Cortex of kidney (tissue), 1 donor: ENCODE data around the gene SFXN3.

Source experiments
- DNase-seq: peaks from one replicate; lab custom pipeline; 2025; lab: John Stamatoyannopoulos, UW

The SFXN3 gene

DNA sequence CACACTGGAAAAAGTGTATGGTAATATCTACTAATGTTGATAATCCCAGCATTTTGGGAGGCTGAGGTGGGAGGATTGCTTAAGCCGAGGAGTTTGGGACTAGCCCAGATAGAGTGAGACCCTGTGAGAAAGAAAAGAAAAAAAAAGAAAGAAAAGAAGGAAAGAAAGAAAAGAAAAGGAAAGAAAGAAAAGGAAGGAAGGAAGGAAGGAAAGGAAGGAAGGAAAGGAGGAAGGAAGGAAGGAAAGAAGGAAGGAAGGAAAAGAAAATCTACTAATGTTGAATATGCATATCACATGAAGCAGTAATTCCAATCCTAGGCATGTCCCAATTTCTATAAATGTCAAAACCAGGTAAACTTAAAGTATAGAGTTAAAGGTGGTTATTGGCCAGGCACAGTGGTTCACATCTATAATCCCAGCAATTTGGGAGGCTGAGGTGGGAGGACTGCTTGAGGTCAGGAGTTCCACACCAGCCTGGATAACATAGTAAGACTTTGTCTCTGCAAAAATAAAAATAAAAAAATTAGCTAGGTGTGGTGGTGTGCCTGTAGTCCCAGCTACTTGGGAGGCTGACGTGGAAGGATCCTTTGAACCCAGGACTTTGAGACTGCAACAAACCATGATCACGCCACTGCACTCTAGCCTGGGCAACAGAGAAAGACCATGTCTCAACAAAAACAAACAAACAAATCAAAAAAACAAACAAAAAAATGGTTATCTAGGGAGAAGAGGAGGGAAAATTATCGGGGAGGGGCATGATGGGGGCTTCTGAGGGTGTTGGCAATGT, 25.5 kb downstream of the SFXN3 start:
- no peak for DNase-seq

DNA sequence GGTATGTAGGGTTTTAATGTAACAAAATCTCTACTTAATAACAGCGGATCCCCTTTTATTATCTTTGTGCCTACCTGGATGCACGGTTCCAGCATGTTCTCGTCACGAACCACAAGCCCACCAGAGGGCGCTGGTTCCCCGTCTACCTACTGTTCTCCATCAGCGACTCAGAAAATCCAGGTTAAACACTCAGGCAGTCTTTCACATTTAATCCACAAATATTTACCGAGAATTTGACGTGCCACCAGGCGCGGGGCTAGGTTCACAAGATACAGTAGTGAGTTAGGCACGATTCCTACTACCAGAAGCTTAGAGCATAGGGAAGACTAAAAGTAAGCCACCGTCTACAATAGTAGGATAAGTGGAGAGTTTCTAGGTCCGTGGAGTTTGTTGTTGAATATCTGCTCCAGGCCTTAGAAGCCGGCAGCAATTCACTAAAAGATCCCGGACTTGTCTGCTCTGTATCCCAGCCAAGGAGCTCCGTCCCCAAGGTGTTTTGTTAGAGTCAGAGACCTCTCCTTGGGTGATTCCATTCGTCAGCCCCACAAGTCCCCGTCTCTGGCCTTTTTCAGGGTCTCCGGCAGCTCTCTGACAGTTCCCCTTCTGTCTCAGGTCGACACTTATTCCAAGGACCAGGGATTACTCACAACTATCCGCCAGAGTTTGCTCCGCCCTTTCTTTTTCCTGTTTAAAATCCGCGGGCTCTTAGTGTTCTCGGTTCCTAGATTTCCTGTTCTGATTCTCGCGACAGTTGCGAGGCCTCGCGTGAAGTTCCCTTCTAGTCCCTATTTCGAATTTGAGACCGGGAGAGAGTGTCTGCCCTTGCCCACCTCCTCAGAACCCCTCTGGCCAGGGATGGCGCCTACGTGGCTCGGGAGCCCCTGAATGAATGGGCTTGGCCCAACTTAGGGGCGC, 29.3 kb downstream of the SFXN3 start:
- no peak for DNase-seq

DNA sequence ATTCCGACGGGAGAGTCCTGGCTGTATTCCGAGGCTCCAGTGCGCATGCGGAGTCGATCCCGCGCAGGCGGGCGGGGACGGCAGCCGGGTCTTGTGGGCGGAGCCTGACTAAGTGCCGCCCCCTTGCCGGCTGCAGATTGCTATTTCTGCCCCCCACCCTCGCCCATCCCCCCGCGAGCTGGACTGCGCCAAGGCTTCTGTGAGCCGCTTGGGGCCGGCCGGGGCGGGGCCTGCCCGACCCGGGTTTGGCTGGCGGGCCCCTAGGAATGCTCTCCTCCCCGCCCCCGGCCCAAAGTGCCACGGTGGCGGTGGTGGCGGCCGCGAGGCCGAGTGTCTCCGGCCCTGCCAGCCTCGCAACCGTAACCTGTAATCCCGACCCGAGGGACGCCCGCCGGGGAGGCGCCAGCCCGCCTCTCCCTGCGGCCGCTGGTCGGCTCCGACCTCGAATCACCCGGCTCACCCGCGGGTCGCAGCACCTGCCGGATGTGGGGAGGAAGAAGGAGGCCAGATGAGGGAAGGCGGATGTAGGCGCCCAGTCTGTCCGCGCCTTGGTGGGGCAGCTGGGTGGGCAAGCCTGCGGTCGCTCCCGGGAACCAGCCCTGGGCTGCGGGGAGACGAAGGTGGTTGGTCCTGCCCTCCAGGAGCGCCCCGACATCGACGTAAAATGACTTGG, 30.1 kb downstream of the SFXN3 start:
- peak; percentile 87 for DNase-seq

DNA sequence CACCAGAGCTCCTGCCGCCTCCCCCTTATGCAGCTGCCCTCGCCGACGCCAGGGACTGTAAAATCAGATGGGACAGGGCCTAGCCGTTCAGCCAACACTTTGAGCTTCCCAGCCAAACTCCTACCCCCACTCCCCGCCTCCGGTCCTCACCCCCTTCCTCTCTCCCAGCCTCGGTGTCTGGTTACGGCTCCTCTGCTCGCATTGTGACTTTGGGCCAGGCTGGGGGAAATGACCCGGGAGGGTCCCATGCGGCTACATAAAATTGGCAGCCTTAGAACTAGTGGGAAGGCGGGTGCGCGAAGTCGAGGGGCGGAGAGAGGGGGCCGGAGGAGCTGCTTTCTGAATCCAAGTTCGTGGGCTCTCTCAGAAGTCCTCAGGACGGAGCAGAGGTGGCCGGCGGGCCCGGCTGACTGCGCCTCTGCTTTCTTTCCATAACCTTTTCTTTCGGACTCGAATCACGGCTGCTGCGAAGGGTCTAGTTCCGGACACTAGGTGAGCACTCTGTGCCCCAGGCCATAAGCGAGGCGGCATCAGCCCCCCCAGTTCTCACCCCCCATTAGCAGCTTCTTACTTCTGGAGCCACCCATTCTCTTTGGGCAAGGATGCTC, 30.7 kb downstream of the SFXN3 start, which contains the start of gene KAZALD1:
Gene KAZALD1 (plus strand): TSS at position 366 of the 608 bp plus-strand sequence. CDS start 604 bp downstream, outside the sequence.
- no peak for DNase-seq

DNA sequence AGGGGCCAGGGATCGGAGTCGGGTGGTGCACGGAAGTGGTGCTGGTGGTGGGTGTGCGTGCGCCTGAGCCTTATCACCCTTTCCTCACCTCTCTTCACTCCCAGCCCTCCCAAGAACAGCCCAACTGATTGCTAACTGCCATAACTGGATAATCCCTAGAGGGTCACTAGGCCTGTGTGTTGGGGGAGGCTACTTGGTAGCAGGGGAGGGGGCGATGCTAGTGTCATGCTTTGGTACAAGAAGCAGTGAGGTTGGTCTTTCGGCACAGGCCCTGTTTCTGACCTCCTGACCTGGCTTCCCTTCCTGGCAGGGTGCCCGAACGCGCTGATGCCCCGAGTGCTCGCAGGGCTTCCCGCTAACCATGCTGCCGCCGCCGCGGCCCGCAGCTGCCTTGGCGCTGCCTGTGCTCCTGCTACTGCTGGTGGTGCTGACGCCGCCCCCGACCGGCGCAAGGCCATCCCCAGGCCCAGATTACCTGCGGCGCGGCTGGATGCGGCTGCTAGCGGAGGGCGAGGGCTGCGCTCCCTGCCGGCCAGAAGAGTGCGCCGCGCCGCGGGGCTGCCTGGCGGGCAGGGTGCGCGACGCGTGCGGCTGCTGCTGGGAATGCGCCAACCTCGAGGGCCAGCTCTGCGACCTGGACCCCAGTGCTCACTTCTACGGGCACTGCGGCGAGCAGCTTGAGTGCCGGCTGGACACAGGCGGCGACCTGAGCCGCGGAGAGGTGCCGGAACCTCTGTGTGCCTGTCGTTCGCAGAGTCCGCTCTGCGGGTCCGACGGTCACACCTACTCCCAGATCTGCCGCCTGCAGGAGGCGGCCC, 31.4 kb downstream of the SFXN3 start:
- DNase-seq, result no peak

DNA sequence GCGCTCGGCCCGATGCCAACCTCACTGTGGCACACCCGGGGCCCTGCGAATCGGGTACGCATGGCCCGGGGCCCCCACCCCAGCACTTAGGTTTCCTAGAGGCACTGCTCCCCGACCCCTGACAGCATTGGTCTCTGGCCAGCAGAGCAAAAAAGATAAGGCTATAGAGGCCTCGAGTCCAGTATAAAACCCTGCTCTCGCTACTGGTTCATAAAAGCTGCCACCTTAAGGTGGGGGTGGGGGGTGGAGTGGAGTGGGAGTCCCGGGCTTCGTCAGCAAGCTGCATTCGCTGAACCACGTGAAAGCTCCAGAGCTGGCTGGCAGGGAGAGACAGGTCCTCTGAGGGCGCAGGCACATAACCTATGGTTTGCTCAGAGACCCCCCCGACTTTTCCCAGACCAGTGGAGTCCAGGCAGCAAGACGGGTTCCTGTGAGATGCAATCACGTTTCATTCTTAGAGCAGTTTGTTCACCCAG, 32.1 kb downstream of the SFXN3 start:
- DNase-seq, result no peak

DNA sequence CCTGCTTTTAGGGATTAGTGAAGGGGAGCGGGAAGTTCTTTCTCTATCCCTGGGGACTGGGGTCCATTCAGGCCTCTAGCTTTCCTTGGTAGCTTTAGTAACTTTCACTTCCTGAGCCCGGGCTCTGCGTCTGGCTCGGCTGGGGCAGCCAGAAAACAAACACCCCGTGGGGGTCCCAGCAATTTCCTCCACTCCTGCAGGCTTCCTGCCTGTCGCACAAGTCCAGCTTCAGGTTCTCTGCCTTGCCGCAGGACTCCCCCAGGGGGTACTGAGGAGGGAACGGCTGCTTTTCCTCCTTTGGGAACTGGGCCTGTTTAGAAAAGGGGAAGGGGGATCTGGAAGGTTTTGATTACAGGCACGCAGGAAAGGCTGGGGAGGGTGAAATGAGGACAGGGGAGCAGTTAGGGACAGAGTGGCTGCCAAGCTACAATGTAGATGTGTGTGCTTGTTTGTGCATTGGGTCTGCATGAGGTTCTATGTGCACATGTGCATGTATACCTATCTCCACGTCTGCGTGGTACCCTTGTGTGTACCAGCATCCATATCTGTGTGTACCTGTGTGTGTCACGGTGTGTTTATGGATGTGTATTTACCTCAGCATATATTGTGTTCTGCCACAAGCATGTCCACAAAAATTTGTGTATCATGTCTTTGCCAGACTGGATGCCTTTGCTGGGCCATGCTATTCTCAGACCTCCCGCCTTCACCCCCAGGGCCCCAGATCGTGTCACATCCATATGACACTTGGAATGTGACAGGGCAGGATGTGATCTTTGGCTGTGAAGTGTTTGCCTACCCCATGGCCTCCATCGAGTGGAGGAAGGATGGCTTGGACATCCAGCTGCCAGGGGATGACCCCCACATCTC, 32.7 kb downstream of the SFXN3 start:
- DNase-seq, result no peak

DNA sequence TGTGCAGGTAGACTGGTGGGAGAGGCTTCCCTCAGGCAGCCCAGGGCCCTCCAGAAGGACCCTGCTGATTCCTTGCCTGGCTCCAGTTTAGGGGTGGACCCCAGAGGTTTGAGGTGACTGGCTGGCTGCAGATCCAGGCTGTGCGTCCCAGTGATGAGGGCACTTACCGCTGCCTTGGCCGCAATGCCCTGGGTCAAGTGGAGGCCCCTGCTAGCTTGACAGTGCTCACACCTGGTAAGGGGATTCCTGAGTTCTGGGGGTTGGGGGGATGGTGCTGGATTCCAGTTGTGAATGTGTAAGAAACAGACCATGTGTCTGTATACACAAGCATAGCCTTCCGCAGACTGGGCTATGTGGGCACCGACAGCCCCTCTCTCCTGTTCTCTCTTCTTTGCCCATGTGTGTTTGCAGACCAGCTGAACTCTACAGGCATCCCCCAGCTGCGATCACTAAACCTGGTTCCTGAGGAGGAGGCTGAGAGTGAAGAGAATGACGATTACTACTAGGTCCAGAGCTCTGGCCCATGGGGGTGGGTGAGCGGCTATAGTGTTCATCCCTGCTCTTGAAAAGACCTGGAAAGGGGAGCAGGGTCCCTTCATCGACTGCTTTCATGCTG, 33.5 kb downstream of the SFXN3 start:
- DNase-seq, result no peak

DNA sequence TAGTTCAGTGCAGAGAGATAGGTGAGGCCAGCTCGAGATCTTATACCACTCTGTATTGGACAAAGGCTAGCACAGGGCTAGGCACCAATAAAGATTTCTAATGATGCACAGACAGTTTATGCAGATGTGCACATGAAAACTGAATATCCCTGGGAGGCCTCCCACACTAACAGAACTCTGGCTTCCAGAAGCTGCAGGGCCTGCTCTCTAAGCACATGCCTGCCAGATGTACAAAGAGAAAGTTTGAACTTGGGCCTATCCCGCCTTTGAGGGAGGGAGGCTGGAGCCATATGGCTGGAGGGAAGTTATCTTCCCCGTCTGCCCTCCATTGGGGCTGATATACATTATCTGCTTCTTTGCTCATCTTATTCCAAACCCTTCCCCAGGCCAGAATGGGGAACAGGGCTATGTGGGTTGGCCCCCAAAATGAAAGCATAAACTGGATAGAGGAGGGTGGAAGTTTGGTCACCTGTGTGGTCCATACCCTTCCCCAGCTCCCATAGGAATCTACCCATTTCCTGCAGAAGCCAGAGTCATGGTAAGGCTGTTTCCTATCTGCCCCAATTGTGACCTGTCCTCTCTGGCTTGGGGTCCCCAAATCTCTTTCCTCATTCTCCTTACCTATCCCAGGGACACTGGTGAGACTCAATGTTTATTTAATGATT, 34.6 kb downstream of the SFXN3 start:
- DNase-seq, result no peak

DNA sequence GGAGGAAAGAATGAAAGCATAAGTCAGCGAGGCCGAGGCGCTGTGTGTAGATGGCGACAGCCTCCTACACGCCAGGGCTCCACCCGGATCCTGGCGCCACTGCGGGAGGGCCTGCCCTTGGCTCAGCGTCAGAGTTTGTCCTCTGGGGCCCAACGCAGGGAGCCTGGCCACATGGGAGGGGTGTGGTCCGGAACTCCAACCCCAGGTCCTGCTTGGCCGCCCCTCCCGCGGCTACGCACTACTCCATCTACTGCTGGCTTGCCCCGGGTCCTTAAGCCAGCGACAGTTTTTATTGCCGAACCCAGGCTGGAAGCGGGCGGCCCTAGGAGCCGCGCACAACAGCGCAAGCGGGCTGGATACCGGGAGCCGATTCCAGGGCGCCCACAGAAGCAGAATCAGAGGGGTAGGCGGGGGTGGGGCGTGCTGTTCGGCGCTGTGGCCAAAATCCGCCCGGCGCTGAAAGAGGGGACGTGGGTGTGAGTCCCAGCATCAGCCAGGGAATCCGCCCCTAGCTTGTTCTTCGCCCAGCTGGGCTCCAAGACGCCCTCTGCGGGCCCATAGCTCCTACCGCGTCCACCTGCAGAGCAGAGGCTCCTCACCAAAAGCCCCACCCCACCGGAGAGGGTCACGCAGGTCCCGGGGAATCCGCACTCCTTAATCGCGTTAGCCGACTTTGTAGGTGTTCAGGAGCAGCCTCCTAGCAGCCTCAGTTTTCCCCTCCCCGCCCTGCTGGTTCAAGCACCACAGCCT, 35.3 kb downstream of the SFXN3 start:
- no peak for DNase-seq

DNA sequence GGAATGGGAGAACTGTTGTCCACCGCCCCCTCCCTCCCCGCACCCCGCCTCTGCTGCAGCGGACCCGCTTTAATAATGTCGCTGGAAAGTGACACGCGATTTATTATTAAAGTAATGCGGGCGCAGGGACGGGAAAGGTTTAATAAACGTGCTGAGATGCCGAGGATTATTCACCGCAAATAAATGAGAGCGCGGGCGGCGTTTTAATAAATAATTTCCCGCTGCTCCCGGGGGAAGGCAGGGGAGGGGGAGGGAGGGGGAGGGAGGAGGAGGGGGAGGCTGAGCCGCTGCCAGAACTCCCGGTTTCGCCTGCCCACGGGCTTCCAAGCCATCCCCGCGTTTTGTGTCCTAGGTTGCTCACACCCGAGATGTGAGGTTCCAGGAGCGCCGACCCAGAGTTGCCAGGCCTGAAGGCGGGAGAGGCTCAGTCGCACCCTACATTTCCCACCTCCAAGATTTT, 35.9 kb downstream of the SFXN3 start:
- no peak for DNase-seq

DNA sequence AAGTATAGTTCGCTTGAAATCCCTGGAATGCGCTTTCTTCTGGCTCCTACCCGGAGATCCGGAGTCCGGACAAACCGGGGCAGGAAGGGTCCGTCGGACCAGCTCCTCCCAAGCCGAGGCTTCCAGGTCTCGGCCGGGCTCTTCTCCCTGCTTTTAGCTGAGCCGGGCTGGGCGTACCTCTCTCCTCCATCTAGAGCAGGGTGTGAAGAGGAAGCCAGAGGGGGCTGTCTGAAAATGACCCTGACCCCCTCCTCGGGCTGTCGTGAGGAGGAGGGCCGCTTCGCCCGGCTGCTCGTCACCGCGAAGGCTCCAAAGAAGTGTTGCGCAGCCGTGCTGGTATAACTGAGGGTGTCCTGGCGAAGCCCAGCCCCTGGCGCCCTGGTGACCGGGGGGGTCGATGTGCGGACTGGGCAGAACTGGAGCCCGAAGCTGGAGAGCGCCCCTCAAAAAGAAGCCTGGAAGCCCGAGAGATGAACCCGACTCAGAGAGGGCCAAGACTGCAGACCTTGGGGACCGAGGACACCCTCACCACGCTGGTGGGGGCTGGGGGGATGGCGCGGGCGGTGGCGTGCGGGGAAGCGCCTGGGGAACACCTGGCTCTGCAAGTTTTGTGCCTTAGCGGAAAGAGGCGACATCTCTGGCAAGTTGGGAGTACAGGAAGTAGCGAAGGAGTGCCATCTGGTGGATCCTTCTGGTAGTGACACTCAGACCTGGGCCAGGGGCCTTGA, 36.5 kb downstream of the SFXN3 start:
- no peak for DNase-seq

DNA sequence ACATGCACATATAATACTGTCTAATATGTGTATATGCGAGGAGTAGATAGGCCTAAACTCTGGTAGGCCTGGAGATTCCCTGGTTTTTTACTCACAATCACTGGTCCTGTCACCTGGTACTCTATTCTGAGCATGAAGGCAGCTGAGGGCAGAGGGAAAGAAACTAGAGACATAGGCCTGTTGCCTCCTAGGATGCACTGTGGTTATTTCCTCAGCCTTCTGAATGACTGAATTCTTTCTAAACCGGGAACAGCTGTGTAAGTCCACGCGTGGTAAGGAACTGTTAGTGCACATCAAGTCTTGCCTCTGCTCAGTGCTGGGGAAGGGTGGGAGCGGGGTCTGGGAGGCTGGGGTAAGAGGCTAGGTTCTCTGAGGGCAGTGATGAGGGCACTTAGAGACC, 38.4 kb downstream of the SFXN3 start:
- no peak for DNase-seq

DNA sequence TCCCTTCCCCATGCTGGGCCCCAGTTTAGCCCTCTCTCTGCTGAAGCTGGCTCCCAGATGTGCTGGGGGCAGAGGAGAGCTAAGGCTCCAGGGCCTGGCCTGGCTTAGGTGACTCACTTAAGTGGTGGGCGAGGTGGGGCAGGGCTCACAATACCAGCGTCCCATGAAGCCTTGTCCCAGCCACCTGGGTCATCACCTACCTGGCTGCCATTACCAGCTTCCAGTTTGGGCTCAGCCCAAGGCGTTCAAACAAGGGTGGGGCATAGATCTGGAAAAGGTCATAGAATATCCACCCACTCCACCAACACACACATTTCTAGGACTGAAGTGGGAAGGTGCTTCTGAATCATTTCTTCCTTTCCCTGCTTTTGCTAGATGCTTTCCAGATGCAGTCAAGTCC, 39.1 kb downstream of the SFXN3 start:
- DNase-seq, result no peak

DNA sequence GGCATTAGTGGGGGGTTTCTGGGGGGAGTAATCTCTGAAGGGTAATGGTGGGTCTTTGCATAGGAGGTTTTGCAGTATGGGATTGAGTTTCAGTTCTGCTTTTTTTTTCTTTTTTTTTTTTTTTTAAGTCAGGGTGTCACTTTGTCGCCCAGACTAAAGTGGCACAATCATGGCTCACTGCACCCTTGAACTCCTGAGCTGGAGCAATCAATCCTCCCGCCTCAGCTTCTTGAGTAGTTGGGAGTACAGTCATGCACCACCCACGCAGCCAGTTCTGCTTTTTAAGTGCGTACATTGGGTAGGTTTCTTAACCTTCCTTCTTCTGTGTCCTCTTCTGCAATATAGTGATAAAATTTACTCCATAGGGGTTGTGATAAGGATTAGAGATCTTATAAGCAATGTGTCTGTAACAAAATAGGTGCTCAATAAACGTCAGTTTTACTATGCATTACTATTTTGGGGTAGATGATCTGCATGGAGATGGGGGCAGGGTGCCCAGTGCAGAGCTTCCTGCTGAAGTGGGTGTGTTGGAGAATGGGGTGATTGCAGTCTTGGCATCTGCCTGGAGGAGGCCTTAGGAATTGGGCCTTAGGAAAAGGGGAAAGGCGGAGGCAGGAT, 40.3 kb downstream of the SFXN3 start:
- no peak for DNase-seq

DNA sequence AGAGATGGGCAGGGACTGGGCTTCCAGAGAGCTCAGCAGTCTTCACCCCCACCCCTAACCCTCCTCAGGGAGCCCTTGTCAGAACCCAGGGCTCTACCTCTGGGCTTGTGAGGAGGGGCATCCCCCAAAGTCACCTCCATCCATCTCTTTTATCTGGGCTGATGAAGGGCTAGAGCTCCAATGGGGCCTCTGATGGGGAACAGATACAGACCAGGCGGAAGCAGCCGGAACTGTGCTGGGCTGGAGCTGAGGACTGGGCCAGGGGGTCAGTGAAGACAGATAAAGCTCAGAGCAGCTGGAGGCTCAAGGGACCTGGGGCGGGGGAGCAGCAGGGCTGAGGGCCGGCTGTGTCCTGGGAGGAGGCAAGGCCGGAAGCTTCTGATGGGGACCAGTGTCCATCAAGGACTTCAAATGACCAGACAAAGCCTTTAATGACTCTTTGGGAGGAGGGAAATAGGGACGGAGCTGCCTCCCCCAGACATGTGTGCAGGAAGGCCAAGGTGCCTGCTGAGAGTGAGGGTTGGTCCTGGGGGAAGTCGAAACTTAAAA, 40.9 kb downstream of the SFXN3 start:
- DNase-seq, result no peak

DNA sequence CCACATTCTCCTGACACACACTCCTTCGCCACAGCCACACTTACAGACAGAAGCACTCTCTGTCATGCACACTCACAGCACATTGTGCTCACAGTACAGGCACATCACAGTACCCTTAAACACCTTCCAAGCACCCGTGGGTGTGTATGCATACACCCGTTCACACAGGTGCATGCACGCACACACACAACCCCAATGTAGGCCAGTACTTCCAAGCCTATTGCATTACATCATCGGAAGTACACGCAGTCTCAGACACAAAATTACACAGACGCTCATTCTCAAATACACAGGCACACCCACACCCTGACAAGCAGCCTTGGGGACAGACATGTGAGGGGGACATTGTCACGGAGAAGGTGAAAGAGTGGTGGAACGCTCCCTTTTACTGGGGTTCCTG, 41.9 kb downstream of the SFXN3 start:
- no peak for DNase-seq
